Activated T-helper 2 cell treated with anti-CD3 and anti-CD28 coated beads, Interferon-gamma antibody, Interleukin-2, Interleukin-4, amounts not matched to agents 10 μg/mL and 5 μg/mL and 100 μg/mL, durations not matched to agents 14 hours and 24 hours and 36 hours (primary cell): ENCODE data around the gene VWA8. TPM values are rescaled to one million over a fixed set of nuclear protein-coding genes. Genes with fewer than 3 reads are reported as not detected.

Source experiments
- DNase-seq: peaks from one replicate; pipeline ENCODE4 v3.0.0; 2021; ENCODE audit warnings: low spot score
- H3K27ac Mint-ChIP-seq: one replicate; pipeline ENCODE4 v1.8.0; 2021; ENCODE audit warnings: mixed read lengths
- H3K27me3 Mint-ChIP-seq: one replicate; pipeline ENCODE4 v1.8.0; 2021; ENCODE audit warnings: low read depth, mixed read lengths
- H3K36me3 Mint-ChIP-seq: one replicate; pipeline ENCODE4 v1.8.0; 2021; ENCODE audit warnings: low read depth, mixed read lengths
- H3K4me1 Mint-ChIP-seq: one replicate; pipeline ENCODE4 v1.8.0; 2021; ENCODE audit warnings: low read depth, mixed read lengths
- H3K4me3 Mint-ChIP-seq: one replicate; pipeline ENCODE4 v1.8.0; 2021; ENCODE audit warnings: low read depth, mild to moderate bottlenecking, moderate library complexity, mixed read lengths
- H3K9me3 Mint-ChIP-seq: one replicate; pipeline ENCODE4 v1.8.0; 2021; ENCODE audit warnings: mixed read lengths
- intact Hi-C: fragments of 100-400 bp; cut with micrococcal nuclease; formaldehyde crosslinking; loops from one replicate; pipeline ENCODE4 v1.15.1; 2023
- total RNA-seq: library from RNA; stranded (reverse); gene quantifications from 2 replicates; pipeline ENCODE4 v1.2.3, GENCODE V29; 2022

The VWA8 gene
- total RNA-seq, 1 donor from 2014 or later: 21.7 TPM

DNA sequence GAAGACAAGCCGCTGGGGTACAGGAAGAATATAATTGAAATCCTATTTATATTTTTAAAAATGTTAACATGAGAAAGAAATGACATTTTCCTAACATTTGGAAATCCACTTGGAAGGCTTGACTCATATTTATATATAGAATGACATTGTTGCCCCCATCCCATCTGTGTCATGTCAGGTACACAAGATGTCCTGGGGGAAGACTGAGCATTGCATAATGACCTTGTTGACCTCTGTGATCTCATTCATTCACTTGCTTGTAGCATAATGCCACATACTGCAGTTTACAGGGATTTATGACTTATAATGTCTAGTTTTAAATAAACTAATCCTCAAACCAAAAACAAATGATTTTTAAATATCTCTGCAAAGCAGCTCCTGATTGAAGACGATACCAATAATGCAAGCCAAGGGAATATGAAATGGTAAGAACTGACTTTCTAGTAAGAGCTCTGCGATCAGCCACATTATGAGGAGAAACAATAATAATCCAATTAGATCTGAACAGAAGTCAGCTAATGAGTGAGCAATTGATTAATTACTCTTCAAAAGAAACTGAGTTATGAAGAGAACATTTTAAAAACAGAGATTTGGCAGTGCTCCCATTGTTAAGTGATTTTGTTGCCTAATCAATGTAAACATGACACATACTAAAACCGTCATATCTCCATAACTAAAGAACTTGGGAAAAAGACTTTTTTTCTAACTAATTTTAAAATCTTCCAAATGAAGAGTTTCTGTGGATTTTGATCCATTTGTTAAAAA lies 21.2 kb upstream of the VWA8 start:
- DNase-seq: no peak
- no peaks in the 10 kb centered on the region for H3K9me3 Mint-ChIP-seq
- no peaks in the 10 kb centered on the region for H3K36me3 Mint-ChIP-seq
- peaks cover 21% of the 10 kb centered on the region for H3K27me3 Mint-ChIP-seq
- peaks cover 10% of the 10 kb centered on the region for H3K4me1 Mint-ChIP-seq
- H3K27ac Mint-ChIP-seq: no peak overlapping the region
- intact Hi-C loops: no loop called here
- H3K4me3 Mint-ChIP-seq: no peak overlapping the region

DNA sequence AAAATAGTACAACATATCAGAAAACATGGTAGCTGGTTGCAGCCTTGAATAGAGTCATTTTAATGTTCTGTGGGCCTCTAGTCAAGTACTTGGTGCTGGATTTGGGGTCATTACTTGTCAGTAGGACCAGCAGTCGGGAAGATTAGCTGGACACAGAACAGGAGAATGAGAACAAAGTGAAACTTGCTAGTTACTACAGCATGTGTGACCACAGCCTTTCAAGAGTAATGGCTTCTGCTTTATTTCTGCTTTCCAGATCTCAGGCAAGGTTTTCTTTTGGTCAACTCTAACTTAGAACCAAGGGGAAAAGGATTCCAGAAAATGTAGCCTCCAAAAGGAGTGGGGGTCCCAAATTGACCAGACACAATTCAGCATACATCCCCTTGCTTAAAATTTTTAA lies 17.1 kb upstream of the VWA8 start:
- H3K36me3 Mint-ChIP-seq: no peaks in the 10 kb centered on the region
- DNase-seq: no peak
- H3K27me3 Mint-ChIP-seq: peaks cover 15% of the 10 kb centered on the region
- peaks cover 12% of the 10 kb centered on the region for H3K4me1 Mint-ChIP-seq
- intact Hi-C loops: no loop called here
- no peak overlapping the region for H3K27ac Mint-ChIP-seq
- no peaks in the 10 kb centered on the region for H3K9me3 Mint-ChIP-seq
- H3K4me3 Mint-ChIP-seq: no peak overlapping the region

DNA sequence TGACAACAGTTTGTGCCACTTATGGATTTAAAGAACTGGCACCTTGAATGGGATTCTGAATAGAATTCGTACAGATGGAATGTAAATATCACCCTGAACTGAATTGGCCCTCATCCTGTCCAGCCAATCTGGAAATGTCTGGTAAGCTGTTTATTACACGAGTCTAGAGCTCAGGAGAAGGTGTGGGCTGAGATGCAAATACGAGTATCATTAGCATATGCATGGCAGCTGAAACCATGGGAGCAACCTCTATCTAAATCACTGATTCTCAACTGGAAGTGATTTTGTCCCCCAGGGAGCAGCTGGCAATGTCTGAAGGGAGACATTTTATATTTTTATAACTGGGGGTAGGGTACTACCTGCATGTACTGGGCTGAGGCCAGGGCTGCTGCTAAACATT lies 15.6 kb upstream of the VWA8 start:
- Mint-ChIP-seq H3K4me3 (no peak overlapping the region), H3K36me3 (no peaks in the 10 kb centered on the region), H3K27ac (no peak overlapping the region), H3K27me3 (peaks cover 11% of the 10 kb centered on the region), H3K4me1 (peaks cover 20% of the 10 kb centered on the region), H3K9me3 (no peaks in the 10 kb centered on the region)
- DNase-seq: no peak
- intact Hi-C loops: no loop called here

DNA sequence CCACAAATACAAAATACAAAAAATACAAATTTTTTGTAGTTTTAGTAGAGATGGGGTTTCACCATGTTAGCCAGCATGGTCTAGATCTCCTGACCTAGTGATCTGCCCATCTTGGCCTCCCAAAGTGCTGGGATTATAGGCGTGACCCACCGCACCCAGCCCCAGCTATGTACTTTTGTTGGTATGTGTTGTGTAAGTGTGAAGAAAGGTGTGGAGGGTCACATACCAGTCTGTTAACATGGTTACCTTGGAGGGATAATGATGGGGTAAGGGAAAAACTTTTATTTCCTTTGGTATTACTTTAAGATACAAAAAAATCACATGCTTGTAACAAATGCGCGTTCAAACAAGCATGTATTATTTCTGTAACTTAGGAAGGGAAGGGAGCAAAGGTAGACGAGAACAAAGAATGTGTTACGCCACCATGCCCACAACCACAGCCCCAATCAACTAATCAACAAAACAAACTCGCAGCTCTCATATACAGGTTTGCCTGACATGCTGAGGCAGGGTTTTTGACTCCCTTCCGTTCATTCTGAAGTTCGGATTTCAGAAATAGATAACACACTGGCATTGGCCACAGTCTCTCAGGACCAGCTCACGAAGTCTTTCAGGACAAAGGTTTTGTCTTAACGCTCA lies 13.5 kb upstream of the VWA8 start:
- H3K4me1 Mint-ChIP-seq: peaks cover 34% of the 10 kb centered on the region
- DNase-seq: no peak
- H3K4me3 Mint-ChIP-seq: no peak overlapping the region
- no peak overlapping the region for H3K27ac Mint-ChIP-seq
- H3K9me3 Mint-ChIP-seq: no peaks in the 10 kb centered on the region
- H3K36me3 Mint-ChIP-seq: no peaks in the 10 kb centered on the region
- H3K27me3 Mint-ChIP-seq: peaks cover 11% of the 10 kb centered on the region
- intact Hi-C loops: no loop called here

DNA sequence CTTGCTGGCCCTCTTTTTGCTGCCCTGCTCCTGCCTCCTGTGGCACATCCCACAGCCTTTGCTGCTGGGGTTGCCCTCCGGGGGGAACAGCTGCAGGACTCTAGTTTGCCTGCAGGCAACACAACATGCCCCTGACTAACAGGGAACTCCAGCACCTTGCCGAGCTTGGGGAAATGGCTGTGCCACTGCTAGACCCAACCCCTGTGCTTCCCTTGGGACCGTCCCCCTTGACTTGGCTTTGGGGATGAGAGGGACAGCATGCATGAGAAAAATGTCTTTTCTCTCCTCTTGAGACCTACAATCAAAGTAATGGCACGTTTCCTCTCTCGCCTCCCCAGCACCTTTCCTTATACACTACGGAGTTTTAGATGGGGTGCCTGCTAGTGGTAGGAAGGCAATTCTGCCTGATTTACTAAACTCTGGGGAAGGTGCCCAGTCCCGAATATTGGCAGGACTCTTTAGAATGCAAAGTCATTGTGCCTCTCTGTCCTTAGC lies 12.4 kb upstream of the VWA8 start:
- Mint-ChIP-seq H3K27me3 (peaks cover 11% of the 10 kb centered on the region), H3K4me3 (no peak overlapping the region), H3K9me3 (no peaks in the 10 kb centered on the region), H3K27ac (no peak overlapping the region), H3K4me1 (peaks cover 33% of the 10 kb centered on the region), H3K36me3 (no peaks in the 10 kb centered on the region)
- intact Hi-C loops: no loop called here
- DNase-seq: no peak

DNA sequence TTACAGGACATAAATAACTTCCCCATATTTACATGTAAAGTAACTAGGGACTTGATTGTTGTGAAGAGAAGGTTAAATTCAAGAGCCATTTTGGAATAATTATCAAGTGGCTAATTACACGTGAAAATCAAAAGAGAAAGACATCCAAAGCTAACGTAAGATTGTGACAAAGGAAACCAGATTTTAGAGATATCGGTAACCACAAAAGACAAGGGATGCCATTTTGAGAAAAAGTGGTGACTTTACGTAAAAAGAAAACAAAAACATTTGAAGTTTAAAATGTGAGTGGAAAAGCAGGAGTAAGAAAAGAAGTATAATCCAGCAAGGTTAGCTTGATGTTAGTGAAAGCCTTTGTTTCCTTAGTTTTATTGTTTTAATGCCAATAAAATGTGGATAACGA lies 10.9 kb upstream of the VWA8 start:
- no peak for DNase-seq
- peaks cover 7% of the 10 kb centered on the region for H3K27me3 Mint-ChIP-seq
- H3K36me3 Mint-ChIP-seq: no peaks in the 10 kb centered on the region
- intact Hi-C loops: no loop called here
- H3K4me1 Mint-ChIP-seq: peaks cover 26% of the 10 kb centered on the region
- peak overlapping the region; percentile 19 for H3K4me3 Mint-ChIP-seq
- no peak overlapping the region for H3K27ac Mint-ChIP-seq
- no peaks in the 10 kb centered on the region for H3K9me3 Mint-ChIP-seq

DNA sequence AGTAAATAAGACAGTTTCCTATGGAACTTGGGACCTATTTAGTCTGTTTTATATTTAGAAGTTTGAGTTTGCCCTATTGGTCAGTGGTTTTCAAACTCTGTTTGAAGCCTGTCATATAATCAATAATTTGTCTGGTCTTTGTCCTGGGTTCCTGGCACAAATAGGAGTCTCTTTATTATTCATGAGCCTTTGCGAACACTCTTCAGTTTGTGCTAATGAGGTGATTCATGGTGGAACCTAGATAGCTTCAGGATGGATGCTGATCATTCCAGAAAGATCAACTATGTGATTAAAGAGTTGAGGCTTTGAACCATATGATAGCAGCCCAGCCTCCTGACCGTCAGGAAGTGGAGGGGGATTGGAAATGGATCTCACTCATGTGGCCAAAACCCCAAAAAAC lies 10.0 kb upstream of the VWA8 start:
- DNase-seq: no peak
- Mint-ChIP-seq H3K9me3 (no peaks in the 10 kb centered on the region), H3K36me3 (no peaks in the 10 kb centered on the region), H3K27me3 (peaks cover 5% of the 10 kb centered on the region), H3K4me3 (no peak overlapping the region), H3K4me1 (peaks cover 26% of the 10 kb centered on the region), H3K27ac (no peak overlapping the region)
- intact Hi-C loops: no loop called here

DNA sequence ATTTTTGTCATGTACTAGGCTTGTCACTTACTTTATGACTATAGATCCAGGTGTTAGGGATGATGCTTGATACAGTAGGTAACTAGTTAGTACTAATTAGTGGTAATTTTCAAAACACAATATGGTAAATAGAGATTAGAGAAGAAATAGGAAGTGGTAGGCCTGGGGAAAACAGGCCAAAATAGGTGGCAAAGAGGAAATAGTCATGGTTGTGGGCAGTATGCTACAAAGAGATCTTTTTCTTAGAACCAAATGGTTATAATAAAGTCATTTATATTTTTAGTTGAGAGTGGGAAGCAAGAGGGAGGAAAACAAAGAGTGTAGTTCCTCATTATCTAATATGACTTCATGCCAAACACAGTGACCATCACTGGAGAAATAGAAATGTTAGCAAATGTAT lies 9.1 kb upstream of the VWA8 start:
- Mint-ChIP-seq H3K9me3 (no peaks in the 10 kb centered on the region), H3K27me3 (peaks cover 5% of the 10 kb centered on the region), H3K36me3 (no peaks in the 10 kb centered on the region), H3K4me3 (no peak overlapping the region), H3K4me1 (peaks cover 24% of the 10 kb centered on the region), H3K27ac (no peak overlapping the region)
- intact Hi-C loops: no loop called here
- DNase-seq: no peak

DNA sequence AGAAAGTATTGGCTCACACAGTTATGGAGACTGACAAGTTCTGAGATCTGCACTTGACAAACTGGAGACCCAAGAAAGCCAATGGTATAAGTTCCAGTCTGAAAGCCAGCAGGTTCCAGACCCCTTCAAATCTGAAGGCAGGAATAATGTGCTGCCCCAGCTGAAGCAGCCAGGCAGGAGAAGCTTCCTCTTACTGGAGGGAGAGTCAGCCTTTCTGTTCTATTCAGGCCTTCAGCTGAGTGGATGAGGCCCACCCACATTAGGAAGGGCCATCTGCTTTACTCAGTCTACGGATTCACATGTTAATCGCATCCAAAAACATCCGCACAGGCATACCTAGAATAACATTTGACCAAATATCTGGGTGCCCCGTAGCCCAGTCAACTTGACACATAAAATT lies 8.2 kb upstream of the VWA8 start:
- H3K4me1 Mint-ChIP-seq: peaks cover 22% of the 10 kb centered on the region
- peaks cover 2% of the 10 kb centered on the region for H3K27me3 Mint-ChIP-seq
- H3K4me3 Mint-ChIP-seq: no peak overlapping the region
- DNase-seq: no peak
- no peaks in the 10 kb centered on the region for H3K36me3 Mint-ChIP-seq
- no peaks in the 10 kb centered on the region for H3K9me3 Mint-ChIP-seq
- intact Hi-C loops: loop anchor here (10.0 kb wide), 1 partner anchor 146 kb away; no protein-coding TSS in a partner anchor
- H3K27ac Mint-ChIP-seq: no peak overlapping the region

DNA sequence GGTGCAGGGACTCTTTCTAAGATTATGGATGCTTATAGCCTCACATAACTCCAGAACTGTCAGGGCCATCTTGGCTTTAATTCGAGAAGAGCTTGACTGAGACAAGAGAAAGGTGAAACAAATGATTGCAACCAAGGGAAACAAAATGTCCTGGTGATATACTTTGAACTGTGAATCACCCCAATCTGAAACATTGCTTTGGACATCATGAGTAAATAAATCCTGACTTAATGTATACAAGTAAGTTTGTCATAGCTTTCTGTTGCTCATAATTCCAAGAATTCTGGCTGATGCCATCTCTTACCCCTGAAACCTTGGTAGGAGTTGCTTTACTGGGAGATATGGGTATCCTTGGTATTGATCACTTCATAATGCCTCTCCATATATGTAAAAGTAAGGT lies 5.8 kb upstream of the VWA8 start:
- Mint-ChIP-seq H3K27me3 (no peaks in the 10 kb centered on the region), H3K36me3 (no peaks in the 10 kb centered on the region), H3K9me3 (no peaks in the 10 kb centered on the region), H3K4me3 (no peak overlapping the region), H3K4me1 (peaks cover 31% of the 10 kb centered on the region), H3K27ac (no peak overlapping the region)
- intact Hi-C loops: loop anchor here (10.0 kb wide), 1 partner anchor 148 kb away; no protein-coding TSS in a partner anchor
- DNase-seq: no peak

DNA sequence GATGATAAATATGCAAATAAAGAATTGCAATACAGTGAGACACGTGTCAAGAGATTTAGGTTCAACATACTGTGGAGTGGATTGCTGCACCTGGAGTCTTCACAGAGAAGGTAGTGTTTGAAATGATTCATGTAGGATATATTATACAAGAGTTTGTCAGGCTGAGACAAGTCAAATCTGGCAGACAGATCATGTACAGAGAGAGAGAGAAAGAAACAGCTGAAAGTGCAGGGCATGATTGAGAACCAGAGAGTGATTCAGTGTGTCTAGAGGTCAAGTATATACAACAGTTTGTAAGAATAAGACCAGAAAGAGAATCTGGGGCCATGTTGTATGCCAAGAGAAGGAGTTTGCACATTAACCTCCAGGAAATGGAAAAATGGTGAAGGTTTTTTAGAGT lies 2.1 kb upstream of the VWA8 start:
- peaks cover 3% of the 10 kb centered on the region for H3K36me3 Mint-ChIP-seq
- intact Hi-C loops: loop anchor here (1.0 to 10.0 kb wide), 3 partner anchors 47 to 152 kb away; no protein-coding TSS in a partner anchor
- peaks cover 33% of the 10 kb centered on the region for H3K4me1 Mint-ChIP-seq
- no peaks in the 10 kb centered on the region for H3K9me3 Mint-ChIP-seq
- DNase-seq: no peak
- H3K27ac Mint-ChIP-seq: peak overlapping the region; percentile 63
- H3K4me3 Mint-ChIP-seq: no peak overlapping the region
- no peaks in the 10 kb centered on the region for H3K27me3 Mint-ChIP-seq

DNA sequence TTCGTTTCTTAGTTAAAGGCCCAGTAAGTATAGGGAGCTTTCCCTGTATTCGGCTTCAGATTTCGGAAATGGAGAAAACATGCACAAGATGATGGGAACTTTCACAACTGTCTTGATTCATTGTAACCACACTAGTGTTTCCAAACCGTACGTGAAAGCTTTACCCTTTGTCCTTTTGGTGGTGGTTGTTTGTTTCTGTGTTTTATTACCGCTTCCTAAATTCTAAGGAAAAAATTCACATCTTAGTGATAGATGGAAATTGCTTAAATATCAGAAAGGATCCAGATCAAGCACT lies 504 bp upstream of the VWA8 start:
- Mint-ChIP-seq H3K27me3 (no peaks in the 10 kb centered on the region), H3K9me3 (no peaks in the 10 kb centered on the region), H3K4me1 (peaks cover 33% of the 10 kb centered on the region), H3K36me3 (peaks cover 3% of the 10 kb centered on the region), H3K27ac (peak overlapping the region; percentile 85), H3K4me3 (peak overlapping the region; percentile 92)
- DNase-seq: no peak
- intact Hi-C loops: loop anchor here (2.0 to 10.0 kb wide), 4 partner anchors 59 to 153 kb away; partner anchors contain the start of gene DGKH

DNA sequence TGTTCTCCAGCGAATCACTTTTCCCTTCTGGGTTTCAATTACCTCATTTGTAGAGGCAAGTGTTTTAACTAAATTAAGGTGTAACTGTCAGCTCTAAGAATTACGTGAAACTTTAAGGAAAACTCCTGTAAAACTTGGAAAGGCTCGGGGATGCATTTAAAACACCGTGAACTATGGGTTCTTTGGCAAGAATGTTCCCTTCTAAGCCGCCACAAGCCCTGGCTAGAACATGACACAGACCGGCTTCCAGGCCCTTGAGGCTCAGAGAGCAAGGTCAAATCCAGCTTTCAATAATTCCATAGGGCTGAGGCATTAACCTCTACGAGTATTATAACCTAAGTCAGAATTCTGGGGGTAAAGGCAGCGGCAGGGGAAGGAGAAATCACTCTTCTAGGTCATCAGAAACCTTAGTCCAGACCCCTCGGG lies 685 bp downstream of the VWA8 start:
- H3K27ac Mint-ChIP-seq: peak overlapping the region; percentile 83

More for the DNA sequence above, 685 bp downstream of the VWA8 start:
- Mint-ChIP-seq H3K9me3 (no peaks in the 10 kb centered on the region), H3K4me3 (peak overlapping the region; percentile 92), H3K4me1 (peaks cover 33% of the 10 kb centered on the region), H3K27me3 (no peaks in the 10 kb centered on the region), H3K36me3 (peaks cover 3% of the 10 kb centered on the region)
- DNase-seq: no peak
- intact Hi-C loops: loop anchor here (2.0 to 10.0 kb wide), 4 partner anchors 58 to 155 kb away; partner anchors contain the start of gene DGKH
